Stimulated activated CD8-positive, alpha-beta memory T cell treated with anti-CD3 and anti-CD28 coated beads, Interleukin-15, amount 100 ng/mL, for 1 hour (primary cell): ENCODE measurements around the gene BOD1L1.

Source experiments
- DNase-seq: peaks from one replicate; pipeline ENCODE4 v3.0.0-alpha.2; 2020; ENCODE audit warnings: low read depth

BOD1L1 gene

DNA sequence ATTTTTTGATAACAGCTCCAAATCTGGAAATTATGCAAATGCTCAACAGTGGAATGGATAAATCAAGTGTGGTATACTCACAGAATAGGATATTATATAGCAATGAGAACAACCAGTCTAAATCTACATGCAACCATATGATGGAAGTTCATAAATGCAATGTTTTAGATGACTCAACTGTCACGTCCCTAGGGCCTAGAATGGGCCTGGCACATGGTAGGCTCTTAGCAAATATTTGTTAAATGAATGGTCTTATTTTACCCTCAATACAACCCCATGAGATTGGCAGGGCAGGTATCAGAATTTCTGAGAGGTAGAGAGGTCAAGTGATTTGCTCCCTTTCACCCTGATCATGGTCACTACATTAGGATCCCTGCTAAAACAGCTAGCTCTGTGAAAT lies 68.6 kb downstream of the BOD1L1 start:
- DNase-seq: no peak

DNA sequence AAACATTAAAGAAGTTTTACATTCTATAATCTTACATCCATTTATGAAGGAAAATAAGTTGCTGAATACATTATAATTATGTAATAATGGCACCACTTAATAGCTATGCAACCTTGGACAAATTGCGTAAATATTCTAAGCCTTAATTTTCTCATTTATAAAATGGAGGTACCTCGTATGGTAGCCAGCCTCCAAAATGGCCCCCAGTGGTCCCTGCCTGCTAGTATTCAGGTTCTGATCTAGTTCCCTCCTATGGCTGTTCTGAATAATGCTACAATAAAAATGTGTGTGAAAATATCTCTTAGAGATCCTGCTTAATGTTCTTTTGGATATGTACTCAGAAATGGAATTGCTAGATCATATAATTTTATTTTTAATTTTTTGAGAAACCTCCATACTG lies 72.2 kb downstream of the BOD1L1 start:
- no peak for DNase-seq

DNA sequence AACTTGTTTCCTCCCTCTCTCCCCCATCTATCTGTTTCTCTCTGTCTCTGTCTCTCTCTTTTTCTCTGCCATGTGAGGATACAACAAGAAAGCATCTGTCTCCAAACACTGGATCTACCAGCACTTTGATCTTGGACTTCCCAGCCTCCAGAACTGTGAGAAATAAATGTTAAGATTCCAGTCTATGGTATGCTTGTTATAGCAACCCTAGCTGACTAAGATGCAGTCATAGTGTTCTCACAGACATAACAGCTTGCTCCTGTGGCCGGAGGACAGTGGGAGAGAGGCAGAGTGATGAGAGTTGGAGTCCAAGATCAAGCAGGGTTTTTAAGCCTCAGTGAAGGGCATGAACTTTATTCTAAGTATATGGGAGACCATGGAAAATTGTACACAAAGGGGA lies 74.4 kb downstream of the BOD1L1 start:
- DNase-seq: no peak

DNA sequence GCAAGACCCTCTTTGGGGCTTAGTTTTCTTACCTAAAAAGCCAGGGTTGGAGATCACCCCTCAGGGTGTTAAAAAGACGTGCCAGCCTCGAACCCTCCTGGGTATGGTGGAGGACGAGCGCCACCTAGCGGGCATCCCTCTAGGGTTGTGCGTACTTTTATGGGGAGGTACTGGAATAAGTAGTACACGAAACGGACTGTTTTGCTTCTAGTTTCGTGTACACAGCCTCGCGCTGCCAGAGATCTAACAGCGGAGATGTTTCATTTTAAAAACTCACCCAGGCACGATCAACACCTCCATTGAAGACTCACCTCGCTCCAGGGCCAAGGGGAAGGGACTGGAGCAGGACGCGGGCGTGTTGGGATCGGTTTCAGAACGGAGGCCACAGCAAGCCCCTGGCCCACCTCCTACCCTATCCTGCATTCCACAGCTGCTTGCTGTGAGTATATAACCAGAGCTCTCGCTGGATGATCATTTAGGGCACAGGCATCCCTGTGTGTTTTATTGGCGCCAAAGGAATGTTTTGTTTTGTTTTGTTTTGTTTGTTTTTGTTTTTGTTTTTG lies 78.5 kb downstream of the BOD1L1 start:
- peak; percentile 72 for DNase-seq

DNA sequence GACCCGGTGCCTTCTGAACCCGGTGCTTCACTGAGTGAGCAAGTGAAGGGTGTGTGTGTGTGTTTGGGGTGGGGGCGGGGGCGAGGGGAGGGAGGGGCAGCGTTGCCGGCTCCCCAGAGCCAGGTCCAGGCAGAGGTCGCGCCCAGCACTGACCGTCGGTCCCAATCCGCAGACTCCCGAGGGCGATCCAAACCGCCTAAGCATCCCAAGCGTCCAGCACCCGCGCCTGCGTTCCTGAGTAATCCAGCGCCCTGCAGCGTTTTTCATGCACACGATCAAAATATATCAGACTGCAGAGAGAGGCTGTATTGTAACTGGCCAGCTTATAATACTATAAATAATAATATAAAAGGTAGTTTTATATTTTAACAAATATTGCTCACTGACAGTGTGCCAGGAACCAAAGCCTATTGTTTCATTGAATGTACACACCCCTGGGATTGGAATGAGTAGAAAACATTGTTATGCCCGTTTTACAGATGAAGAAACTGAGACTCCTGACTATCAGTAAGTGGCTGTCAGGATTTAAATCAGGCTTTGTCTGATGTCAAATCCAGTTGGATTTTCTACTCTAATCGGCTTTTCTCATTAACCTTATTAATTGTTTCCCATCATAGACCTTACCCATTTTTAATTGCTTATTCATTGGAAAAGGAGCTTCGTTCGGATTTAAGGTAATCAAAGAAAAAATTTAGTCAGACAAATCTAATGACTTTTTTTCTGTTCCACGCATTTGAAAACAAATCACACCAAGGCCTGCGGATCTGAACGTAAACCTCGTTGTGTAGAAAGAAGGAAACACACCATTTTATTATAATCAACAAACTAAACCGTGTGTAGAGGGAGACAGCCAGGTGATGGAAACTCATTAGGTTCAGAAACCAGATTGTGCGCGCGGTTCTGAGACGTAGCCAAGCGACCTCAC lies 79.2 kb downstream of the BOD1L1 start:
- no peak for DNase-seq

DNA sequence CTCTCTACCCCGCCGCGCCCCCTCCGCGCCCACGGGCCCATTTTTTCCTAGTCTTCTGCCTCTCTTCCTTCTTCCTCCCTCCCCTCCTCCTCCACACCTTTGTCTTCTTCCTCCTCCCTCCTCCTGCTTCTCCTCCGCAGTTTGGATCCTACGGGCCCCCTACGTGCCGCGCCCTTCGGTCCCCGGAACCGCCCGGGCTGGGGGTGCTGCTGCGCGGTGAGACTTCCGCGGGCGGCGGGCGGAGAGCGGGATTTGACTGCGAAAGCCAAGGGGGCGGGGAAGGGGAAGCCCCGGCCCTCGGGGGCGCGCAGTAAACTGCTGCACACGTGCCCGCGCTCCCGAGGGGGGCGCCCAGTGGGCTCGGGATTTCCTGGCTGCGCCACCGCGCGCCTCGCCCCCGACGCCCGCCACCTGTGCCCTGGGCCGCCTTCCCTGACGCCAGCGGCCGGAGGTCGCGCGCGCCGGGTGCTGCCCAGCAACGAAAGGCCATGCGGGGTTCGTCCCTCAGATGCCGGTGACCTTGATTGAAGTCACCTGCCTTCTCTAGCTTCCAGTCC lies 80.0 kb downstream of the BOD1L1 start:
- DNase-seq: no peak

DNA sequence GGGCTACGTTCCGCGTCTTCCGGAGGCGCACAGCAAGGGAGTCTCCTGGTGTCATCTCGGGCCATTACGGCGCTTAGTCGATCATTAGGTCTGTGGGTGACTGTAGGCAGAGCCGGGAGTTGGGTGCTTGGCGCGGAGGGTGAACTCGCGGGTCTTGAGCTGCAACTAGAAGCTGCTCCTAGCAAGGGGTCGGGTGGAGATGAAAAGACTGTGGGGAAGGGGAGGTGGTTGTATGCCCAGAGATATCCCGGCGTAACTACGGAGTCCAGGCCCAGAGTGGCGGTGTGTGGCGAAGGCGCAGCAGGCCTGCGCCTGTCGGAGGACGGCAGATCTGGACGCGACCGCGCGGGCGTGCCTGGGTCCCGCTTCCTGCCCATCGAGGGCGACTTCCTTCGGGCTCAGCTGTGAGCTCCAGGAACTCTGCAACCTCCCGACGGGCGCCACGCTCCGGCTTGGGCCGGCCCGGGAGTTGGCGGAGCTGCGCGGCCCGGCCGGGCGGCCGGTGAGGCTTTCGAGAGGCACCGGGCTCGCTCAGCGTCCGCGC lies 80.5 kb downstream of the BOD1L1 start:
- no peak for DNase-seq

DNA sequence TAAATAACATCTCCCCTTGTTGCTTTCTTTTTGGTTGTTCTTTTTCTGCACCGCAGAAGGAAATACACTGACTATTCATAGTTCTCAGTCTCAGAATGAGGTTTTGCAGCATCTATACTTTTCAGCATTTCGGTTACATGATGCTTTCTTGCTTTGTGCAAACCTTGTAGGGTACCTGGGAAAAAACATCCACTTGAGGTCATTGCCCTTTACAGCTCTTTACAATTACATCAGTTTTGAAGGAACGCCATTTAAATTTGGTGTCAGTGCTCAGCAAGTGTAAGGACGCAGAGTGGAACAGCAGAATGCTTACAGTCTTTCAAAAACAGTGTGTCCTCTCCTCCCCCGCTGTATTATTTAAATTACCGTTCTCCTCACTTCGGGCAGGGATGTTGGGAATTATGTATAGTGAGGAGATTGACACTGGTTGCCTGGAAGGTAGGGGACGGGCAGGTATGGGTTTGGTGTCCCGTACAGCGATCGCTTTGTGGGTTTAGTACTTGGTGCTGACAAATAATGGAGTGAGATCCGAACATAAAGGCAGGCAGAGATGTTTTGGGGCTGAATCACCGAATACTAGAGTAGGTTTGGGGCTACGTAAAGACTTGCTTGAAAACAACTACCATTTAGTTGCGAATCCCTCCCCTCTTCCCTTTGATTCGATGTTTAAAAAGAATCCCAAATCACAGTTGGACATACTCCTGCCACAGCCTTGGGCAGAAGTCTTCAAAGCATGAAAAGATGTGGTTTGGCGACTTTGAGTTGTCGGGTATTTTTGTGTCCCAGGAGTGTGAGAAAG lies 81.2 kb downstream of the BOD1L1 start:
- DNase-seq: no peak

DNA sequence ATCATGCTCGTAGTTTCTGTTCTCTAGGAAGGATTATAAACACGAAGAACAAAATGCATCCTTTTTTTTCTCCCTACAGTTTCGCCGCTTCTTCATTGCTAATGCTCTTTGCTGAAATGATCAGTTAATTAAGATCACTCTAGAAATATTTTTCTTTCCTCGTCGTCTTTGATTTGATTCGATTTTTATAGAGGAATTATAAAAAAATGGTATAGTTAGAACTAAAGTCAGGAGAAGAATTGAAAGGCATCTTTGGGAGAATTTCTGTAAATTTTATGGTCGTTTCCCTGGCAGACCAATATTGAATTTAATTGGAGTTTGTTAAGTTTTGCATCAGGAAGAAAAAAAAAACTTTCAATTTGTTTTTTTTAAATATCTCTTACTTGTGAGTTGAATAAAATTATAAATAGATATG lies 82.1 kb downstream of the BOD1L1 start:
- DNase-seq: no peak

DNA sequence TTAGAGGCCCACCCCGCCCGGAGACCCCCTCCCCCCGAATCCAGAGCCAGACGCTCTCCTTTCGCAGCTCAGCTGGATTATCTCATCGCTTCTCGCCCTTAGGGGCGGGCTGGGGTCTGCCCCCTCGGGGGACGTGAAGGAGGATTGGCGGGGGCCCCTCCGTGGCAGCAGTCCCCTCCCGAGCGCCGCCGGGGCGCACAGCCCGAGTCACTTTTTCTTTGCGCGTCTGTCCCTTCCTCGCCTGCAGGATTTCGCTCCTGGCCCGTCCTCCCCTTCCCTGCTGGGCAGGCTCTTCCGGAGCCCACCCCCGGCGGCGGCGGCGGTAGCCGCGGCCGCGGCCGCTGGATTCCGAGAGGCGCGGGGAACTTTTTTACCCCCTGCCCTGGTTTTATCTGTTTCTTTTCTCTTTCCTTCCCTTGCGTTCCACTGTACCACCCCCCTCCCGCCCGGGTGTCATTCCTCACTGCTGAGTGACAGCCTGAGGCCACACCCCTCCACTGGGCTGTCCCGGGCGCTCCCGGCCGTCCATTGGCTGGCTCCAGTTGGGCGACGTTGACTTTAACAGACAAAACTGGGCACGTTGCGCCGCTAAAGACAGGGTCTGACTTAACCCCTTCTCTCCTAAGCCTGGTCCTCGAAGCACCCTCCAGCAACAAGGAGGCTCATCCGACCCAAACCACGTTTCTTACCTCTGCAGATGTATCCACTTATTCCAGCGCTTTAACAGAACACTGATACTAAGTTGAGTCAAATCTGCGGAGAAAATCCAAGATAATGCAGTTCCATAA lies 82.7 kb downstream of the BOD1L1 start:
- no peak for DNase-seq

DNA sequence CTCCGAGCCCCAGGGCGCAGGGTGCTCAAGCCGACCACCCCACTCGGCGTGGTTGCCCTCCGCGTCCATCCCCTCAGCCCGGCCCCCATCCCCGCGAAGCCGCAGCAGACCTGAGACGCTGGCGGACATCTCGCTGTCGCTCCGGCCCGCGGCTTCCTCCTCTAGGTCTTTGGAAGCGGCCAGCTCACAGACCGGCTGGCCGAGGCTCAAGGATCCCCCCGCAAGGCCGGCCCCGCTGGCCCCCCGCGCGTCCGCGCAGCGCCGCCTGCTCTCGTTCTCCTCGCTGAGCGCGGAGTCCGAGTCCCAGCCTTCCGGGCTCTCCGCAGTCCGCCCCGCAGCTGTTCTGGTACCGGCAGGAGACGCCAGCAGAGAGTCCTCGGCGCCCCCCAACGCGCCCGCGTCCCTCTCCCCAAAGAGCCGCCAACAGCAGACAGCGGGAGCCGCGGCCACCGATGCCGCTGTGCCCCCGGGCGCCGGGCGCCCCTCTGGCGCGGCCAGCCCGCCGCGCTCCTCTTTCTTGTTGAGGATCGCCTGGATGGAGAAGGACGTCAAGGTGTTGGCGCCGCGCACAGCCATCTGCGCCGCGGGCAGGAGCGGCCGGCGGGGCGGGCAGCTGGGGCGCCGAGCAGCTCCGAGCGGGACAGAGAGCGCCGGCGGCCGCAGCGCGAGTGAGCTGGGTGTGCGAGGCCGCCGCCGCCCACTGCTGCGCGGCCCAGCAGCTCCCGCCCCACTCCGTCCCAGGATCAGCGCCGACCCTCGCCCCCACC lies 83.5 kb downstream of the BOD1L1 start, which contains the start of gene NKX3-2:
Gene NKX3-2, minus strand, starts transcription at position 670 of the 767 bp plus-strand sequence. Its CDS starts 94 bp downstream, at position 576.
- DNase-seq: no peak

DNA sequence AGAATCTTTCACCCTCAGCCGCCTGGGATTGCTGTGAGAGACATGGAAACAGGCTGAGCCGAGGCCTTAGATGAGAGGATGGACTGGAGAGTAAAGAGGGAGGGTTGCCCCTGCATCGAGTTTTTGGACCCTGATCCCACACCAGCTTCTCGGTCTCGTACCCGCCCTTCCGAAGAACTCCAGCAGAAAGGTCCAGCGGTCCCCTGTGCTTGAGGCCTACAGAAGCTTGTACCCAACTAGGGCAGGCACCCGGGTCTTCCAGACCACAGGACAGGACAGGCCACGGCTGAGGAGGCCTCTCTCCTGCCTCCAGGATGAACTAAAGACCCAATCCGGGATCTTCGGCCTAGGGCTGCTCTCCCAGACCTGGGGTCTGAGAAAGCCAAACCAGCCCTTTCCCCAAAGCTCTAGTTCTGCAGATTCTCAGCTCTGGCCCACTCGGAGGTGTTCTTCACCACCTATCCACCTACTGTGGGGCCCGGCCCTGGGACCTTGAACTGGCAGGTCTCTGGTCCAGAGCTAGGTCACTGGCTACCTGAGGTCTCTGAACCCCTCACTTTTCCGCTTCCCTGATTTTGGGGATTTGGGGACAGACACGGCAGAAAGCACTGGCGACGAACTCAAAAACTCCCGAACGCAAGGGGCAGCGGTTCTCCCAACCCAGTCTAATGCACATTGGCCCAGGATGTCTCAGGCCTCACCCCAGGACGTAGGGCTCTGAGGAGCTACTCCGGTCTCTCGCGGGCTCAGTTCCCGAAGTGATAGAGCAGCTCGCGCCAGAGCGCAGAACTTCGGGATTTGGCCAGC lies 84.3 kb downstream of the BOD1L1 start:
- no peak for DNase-seq

DNA sequence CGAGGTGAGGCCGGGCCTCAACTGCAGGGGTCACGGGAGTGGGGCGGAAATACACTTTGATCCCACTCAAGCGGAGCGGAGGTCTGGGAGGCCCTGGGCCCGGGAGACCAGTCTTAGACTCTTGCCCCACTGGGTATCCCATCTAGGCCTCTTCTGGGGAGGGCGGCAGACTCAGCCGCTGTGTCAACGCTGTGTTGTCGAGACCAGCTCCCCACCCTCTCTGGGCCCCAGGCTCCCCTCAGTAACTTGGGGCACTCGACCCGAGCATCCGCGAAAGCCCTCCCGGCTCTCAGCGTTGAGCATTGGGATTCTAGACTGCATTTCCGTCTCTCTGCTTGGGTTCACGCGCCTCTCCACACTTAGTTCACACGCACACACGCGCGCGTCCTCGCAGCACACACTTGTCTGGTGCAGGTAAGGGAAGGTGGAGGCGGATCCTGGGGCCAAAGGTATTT lies 84.9 kb downstream of the BOD1L1 start:
- DNase-seq: no peak

DNA sequence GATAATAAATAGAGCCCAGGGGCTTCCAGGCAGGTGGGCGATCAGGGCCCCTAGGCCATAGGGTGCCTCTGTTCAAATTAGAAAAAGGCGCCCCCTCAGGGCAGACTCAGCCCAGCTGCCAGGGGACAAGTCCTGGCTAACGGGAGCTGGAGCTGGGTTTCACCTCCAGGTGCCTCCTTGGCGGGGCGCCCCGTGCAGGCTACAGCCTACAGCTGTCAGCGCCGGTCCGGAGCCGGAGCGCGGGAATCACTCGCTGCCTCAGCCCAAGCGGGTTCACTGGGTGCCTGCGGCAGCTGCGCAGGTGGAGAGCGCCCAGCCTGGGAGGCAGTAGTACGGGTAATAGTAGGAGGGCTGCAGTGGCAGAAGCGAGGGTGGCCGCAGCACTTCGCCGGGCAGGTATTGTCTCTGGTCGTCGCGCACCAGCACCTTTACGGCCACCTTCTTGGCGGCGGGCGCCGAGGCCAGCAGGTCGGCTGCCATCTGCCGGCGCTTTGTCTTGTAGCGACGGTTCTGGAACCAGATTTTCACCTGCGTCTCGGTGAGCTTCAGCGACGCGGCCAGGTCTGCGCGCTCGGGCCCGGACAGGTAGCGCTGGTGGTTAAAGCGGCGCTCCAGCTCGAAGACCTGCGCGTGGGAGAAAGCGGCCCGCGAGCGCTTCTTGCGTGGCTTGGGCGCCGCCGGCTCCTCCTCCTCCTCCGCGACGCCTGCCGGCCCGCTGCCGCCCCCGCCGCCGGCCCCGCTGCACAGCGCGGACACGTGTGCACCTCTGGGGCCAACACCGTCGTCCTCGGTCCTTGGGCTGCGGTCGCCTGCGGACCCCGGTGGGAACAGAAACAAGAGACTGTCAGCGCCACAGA lies 85.6 kb downstream of the BOD1L1 start:
- DNase-seq: no peak

DNA sequence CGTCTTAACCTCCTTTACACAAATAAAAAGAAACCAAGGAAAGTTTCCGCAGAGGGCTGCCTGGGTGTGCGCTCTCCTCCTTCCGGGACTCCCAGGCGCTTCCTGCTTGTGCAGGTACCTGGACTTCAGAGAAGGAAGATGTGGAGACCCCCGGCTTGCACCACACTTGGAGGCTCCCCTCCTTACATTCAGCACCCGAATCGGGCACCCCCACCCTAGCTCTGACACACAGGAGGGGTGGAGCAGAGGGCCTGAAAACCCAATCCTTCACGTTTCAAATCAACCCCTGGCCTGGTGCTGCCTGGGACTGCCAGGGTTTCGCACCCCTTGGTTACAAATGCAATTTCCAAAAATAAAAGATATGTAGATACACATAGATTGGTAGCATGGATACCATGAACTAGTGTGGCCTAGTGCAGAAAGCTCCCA lies 86.3 kb downstream of the BOD1L1 start:
- no peak for DNase-seq

DNA sequence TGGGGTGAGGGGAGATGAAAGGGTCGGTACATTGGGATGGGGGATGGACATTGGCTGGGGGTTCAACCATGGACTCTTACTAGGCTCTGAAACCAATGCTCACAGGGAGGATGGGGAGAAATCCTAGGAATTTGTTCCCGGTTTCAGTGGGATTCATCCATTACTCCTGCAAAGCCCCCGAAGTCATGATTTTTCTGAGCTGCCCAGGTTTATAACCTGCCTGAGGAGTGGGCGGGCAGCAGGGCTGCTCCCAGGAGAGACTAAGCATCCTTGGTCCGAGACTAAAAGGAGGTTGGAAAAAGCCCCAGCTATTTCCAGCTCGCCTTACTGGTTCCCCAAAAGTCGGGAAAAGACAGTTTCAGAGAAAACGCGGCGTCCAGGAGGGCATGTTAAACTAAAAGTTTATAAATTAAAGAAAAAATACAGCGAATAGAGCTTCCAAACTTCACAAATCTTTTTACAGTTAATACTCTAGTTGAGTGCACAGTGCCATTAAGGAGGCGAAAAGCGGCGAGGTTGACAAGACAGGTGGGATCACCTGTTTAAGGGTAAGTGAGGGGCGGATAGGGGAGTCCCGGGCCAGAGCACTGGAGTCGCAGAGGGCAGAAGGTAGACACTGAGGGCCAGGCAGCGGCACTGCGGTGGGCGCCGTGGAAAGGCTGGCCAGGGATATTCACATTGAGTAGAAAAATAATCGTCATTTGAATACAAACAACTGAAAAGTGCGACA lies 86.9 kb downstream of the BOD1L1 start:
- DNase-seq: no peak

DNA sequence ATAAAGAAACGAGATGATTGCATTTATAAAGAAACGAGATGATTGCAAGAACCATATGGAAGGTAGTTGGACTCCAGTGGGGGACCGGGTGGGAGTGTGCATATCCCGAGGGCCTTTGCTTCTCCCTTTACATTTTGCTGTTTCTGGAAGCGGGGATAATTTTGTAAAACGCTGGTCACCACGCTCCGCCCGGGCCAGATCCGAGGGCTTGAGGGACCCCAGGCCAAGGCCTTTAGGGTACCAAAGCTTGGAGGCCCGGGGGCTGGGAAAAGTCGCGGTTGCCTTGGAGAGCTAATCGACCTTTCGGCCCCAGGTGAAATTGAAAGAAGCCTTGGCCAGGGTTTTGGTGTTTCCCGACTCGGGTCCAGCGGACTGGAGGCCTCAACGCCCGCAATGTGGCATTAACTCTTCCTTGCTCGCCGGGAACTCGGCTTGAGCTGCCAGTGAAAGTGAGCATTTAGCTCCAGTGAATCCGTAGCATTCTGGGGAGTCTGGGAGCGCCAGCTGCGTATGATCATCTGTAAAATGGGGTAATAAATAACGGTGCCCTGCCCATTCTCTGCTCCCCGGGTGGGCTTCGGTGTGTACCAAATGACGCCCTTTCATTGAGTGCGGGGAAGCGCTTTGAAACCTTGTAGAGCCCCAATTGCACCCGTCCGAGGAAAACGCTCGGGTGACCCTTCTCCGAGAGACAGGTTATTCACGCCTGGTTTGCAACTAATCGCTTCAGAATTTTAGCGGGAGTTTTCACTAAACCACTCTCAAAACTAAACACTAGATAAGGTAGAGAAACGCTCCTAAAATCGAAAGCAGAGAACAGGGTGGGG lies 87.7 kb downstream of the BOD1L1 start:
- DNase-seq: no peak
